ENCODE results near the gene PCOLCE2. TPM values are rescaled to one million over a fixed set of nuclear protein-coding genes. Genes with fewer than 3 reads are reported as not detected.
"Not testable (repeated sequence)": the region's sequence is repeated elsewhere in the genome, so short reads cannot be mapped to it uniquely, and the experiment has no call there.

PCOLCE2 gene
- total RNA-seq, 1 donor from 2014 or later: 16.1 TPM

- no peak for DNase-seq (ENCODE audit: low spot score)
Observed at GRCh38 chr3:142902356-142902755, 13.5 kb upstream of the PCOLCE2 start.

GRCh38 chr3:142898346-142899213, 9.7 kb upstream of the PCOLCE2 start:
- DNase-seq (ENCODE audit: low spot score): no peak

- DNase-seq (ENCODE audit: low spot score): no peak
Observed at GRCh38 chr3:142897807-142898206, 8.9 kb upstream of the PCOLCE2 start.

GRCh38 chr3:142896996-142897395, 8.1 kb upstream of the PCOLCE2 start:
- no peak for DNase-seq (ENCODE audit: low spot score)

- no peak for DNase-seq (ENCODE audit: low spot score)
Observed at GRCh38 chr3:142896201-142896755, 7.4 kb upstream of the PCOLCE2 start.

GRCh38 chr3:142894493-142894892, 5.6 kb upstream of the PCOLCE2 start:
- no peak for DNase-seq (ENCODE audit: low spot score)

- no peak for DNase-seq (ENCODE audit: low spot score)
Observed at GRCh38 chr3:142892714-142893113, 3.8 kb upstream of the PCOLCE2 start.

GRCh38 chr3:142890592-142890991, 1.7 kb upstream of the PCOLCE2 start:
- DNase-seq (ENCODE audit: low spot score): peak; percentile 38

- DNase-seq (ENCODE audit: low spot score): no peak
Observed at GRCh38 chr3:142889212-142890014, 530 bp upstream of the PCOLCE2 start.

- peak; percentile 39 for DNase-seq (ENCODE audit: low spot score)
Observed at GRCh38 chr3:142888099-142888480, 793 bp downstream of the PCOLCE2 start.

GRCh38 chr3:142886940-142887339, 1.9 kb downstream of the PCOLCE2 start:
- DNase-seq (ENCODE audit: low spot score): peak; percentile 55

GRCh38 chr3:142886021-142886420, 2.9 kb downstream of the PCOLCE2 start:
- no peak for DNase-seq (ENCODE audit: low spot score)

GRCh38 chr3:142884531-142884930, 4.4 kb downstream of the PCOLCE2 start:
- DNase-seq (ENCODE audit: low spot score): no peak

GRCh38 chr3:142883534-142883933, 5.3 kb downstream of the PCOLCE2 start:
- DNase-seq (ENCODE audit: low spot score): not testable (repeated sequence)

GRCh38 chr3:142881445-142882224, 7.2 kb downstream of the PCOLCE2 start:
- no peak for DNase-seq (ENCODE audit: low spot score)

GRCh38 chr3:142878649-142879300, 10.1 kb downstream of the PCOLCE2 start:
- no peak for DNase-seq (ENCODE audit: low spot score)

GRCh38 chr3:142876417-142876816, 12.5 kb downstream of the PCOLCE2 start:
- DNase-seq (ENCODE audit: low spot score): no peak

- no peak for DNase-seq (ENCODE audit: low spot score)
Observed at GRCh38 chr3:142875583-142876207, 13.2 kb downstream of the PCOLCE2 start.

- DNase-seq (ENCODE audit: low spot score): no peak
Observed at GRCh38 chr3:142875099-142875498, 13.8 kb downstream of the PCOLCE2 start.

GRCh38 chr3:142868382-142868781, 20.5 kb downstream of the PCOLCE2 start:
- not testable (repeated sequence) for DNase-seq (ENCODE audit: low spot score)

All from umbilical cord (tissue), 2 donors.